Stimulated activated CD4-positive, alpha-beta T cell treated with anti-CD3 and anti-CD28 coated beads, TNF-alpha, amount 100 ng/mL, for 4 hours (primary cell): ENCODE data around the gene TBC1D20.
"Not testable (repeated sequence)": the region's sequence is repeated elsewhere in the genome, so short reads cannot be mapped to it uniquely, and the experiment has no call there.

ENCODE experiments used
- DNase-seq, 3 experiments: peaks; one replicate each; pipeline ENCODE4 v3.0.0-alpha.2; 2020; ENCODE audit warnings: low read depth in 3 of 3

TBC1D20 gene

GRCh38 chr20:401682-402495, 60.4 kb downstream of the TBC1D20 start:
- no peak for DNase-seq

DNA sequence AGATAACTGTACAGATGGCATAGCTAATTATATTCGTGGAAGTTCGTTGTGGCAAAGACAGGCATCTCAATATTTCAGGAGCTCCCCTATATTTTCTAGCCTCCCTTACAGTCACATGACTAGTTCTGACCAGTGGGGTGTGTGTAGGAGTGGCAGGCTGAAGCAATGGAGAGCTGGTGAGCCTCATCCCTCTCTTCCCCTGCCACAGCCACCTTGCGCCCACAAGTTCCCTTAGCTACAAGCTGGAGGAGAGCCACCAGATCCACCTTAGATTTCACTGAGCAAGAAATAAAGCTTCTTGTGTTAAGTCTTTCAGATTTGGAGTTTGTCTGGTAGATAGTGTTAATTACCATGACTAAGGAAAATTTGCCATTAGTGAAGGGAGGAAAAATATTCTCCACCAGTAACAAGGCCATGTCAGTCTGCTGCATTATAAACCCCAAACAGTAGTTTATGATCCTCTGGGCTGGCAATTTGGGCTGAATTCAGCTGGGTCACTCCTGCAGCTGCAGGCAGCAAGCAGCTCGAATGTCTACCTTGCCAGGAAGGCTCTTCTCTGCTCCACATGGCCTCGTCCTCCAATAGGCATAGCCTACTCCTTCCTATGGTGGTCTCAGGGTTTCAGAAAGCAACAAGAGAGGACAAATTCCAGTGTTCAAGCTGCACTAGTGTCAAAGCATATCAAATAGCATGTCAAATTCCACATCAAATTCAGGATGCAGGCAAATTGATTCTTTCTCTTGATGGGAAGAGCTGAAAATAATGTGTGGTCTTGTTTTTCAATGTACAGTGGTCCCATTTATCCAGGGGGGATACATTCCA, 61.7 kb downstream of the TBC1D20 start:
- no peak for DNase-seq

GRCh38 chr20:400128-400453, 62.2 kb downstream of the TBC1D20 start:
- DNase-seq, result no peak

DNA sequence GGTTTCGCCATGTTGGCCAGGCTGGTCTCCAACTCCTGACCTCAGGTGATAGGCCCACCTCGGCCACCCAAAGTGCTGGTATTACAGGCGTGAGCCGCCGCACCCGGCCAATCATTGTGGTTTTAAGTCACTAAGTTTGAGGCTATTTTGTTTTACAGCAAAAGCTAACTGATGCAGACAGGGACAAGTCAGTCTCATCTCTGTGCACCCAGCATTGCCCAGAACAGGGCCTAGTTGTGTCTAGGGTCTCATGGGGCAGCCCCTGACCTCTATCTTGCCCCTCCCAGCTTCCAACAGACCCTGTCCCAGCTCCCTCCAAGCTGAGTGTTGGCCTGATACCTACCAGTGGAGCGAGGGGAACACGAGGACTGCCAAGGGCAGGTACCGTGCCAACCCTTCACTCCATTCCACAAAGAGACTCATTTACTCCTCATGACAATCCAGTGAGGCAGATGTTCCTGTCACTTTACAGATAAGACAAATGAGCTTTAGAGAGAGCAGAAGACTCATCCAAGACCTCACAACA, 63.1 kb downstream of the TBC1D20 start:
- DNase-seq, result no peak

- no peak for DNase-seq
Measured at GRCh38 chr20:397432-398237, 64.7 kb downstream of the TBC1D20 start.

GRCh38 chr20:396619-397431, 65.5 kb downstream of the TBC1D20 start:
- DNase-seq, result no peak

- DNase-seq, result no peak
Measured at GRCh38 chr20:396252-396618, 66.1 kb downstream of the TBC1D20 start.

GRCh38 chr20:393296-393695, 69.0 kb downstream of the TBC1D20 start:
- not testable (repeated sequence) for DNase-seq

DNA sequence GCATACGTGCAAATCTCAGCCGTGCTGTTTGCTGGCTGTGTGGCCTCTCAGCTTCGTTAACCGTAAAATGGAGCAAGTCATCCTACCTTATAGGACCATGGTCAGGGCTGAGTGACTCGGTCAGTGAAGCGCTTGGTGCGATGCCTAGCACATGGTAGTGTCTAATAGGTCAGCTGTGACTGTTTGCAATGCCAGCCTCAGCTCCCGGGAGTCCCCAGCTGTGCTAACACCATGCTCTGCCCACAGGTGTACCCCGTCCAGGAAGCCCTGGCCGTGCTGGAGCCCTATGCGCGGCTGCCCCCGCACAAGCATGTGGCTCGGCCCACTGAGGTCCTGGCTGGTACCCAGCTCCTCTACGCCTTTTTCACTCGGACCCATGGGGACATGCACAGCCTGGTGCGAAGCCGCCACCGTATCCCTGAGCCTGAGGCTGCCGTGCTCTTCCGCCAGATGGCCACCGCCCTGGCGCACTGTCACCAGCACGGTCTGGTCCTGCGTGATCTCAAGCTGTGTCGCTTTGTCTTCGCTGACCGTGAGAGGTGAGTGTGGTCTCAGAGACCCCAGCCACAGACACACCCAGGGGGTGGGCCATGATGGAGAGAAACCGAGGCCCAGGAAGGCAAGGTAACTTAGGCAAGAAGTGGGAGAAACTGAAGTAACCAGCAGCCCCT, 71.2 kb downstream of the TBC1D20 start:
- no peak for DNase-seq

DNA sequence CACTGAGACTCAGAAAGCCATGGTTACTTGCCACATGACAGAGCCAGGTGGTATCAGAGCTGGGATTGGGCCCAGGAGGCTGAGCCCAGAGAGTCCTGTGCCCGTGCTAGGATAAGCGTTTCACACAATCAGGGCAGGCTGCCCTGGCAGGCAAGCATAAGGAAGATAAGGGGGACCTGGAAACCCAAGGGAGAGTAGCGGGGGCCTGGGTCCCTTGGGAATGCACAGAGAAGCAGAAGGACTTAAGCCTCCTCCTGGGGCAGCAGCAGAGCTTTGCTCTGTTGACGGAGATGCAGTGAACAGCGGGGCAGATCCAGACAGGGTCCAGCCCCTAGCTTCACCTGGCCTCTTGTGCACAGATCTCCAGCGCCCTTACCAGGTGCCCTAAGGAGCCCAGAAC, 73.1 kb downstream of the TBC1D20 start:
- no peak for DNase-seq

- no peak for DNase-seq
Measured at GRCh38 chr20:388034-388994, 74.0 kb downstream of the TBC1D20 start.

GRCh38 chr20:387520-387919, 74.8 kb downstream of the TBC1D20 start:
- DNase-seq, result no peak

- DNase-seq, result not testable (repeated sequence)
Measured at GRCh38 chr20:386634-387033, 75.7 kb downstream of the TBC1D20 start.
